IPS-20b (cell line): Measurements from ENCODE around the gene TBX10.
"Not testable (repeated sequence)": the region's sequence is repeated elsewhere in the genome, so short reads cannot be mapped to it uniquely, and the experiment has no call there.

Source experiments
- H3K27ac ChIP-seq: one replicate; pipeline ENCODE4 v1.5.1; 2013; ENCODE audit warnings: low read length
- H3K27me3 ChIP-seq: 2 replicates; pipeline ENCODE4 v1.6.1; 2013; ENCODE audit warnings: mild to moderate bottlenecking, low read length, inconsistent platforms; ENCODE audit not compliant: insufficient read depth
- H3K36me3 ChIP-seq: 2 replicates; pipeline ENCODE4 v1.6.1; 2013; ENCODE audit warnings: low read depth, mild to moderate bottlenecking, inconsistent platforms, low read length, moderate library complexity; ENCODE audit not compliant: insufficient read depth
- H3K4me1 ChIP-seq: 2 replicates; pipeline ENCODE4 v1.6.1; 2013; ENCODE audit warnings: mild to moderate bottlenecking, control low read depth, inconsistent platforms, low read length, moderate library complexity; ENCODE audit not compliant: insufficient read depth
- H3K4me3 ChIP-seq: 2 replicates; pipeline ENCODE4 v1.5.1; 2013; ENCODE audit warnings: mild to moderate bottlenecking, low read length, inconsistent platforms
- H3K9ac ChIP-seq: 2 replicates; pipeline ENCODE4 v1.6.1; 2013; ENCODE audit warnings: low read depth, mild to moderate bottlenecking, inconsistent platforms, low read length, moderate library complexity
- H3K9me3 ChIP-seq: 2 replicates; pipeline ENCODE4 v1.6.1; 2013; ENCODE audit warnings: mild to moderate bottlenecking, low read depth, low read length, inconsistent platforms; ENCODE audit not compliant: insufficient read depth

Gene TBX10

GRCh38 chr11:67640021-67640757, 626 bp upstream of the TBX10 start:
- no peaks in the 10 kb centered on the region; the same call in 1 of the 2 replicates for H3K9me3 ChIP-seq
- H3K4me3 ChIP-seq = no peak overlapping the region
- peaks cover 19% of the 10 kb centered on the region for H3K27me3 ChIP-seq
- H3K36me3 ChIP-seq = no peaks in the 10 kb centered on the region
- H3K27ac ChIP-seq = no peak overlapping the region
- H3K9ac ChIP-seq = no peak overlapping the region
- no peaks in the 10 kb centered on the region for H3K4me1 ChIP-seq

GRCh38 chr11:67638535-67639437, 777 bp downstream of the TBX10 start:
- Histone ChIP-seq H3K36me3 (no peaks in the 10 kb centered on the region), H3K4me3 (no peak overlapping the region), H3K4me1 (no peaks in the 10 kb centered on the region), H3K9ac (no peak overlapping the region), H3K27ac (no peak overlapping the region), H3K9me3 (no peaks in the 10 kb centered on the region; the same call in 1 of the 2 replicates), H3K27me3 (peaks cover 19% of the 10 kb centered on the region)

GRCh38 chr11:67637441-67637840, 2.1 kb downstream of the TBX10 start:
- not testable (repeated sequence) for H3K36me3 ChIP-seq, H3K4me1 ChIP-seq, H3K9me3 ChIP-seq, H3K9ac ChIP-seq, H3K27ac ChIP-seq, H3K4me3 ChIP-seq
- peaks cover 19% of the 10 kb centered on the region for H3K27me3 ChIP-seq

- Histone ChIP-seq H3K36me3 (no peaks in the 10 kb centered on the region), H3K9ac (no peak overlapping the region), H3K9me3 (no peaks in the 10 kb centered on the region; the same call in 1 of the 2 replicates), H3K27ac (no peak overlapping the region), H3K27me3 (peaks cover 19% of the 10 kb centered on the region), H3K4me1 (no peaks in the 10 kb centered on the region), H3K4me3 (no peak overlapping the region)
Measured at GRCh38 chr11:67636962-67637361, 2.6 kb downstream of the TBX10 start.

- Histone ChIP-seq H3K4me3 (no peak overlapping the region), H3K27me3 (peaks cover 9% of the 10 kb centered on the region), H3K36me3 (no peaks in the 10 kb centered on the region), H3K9me3 (no peaks in the 10 kb centered on the region; the same call in 1 of the 2 replicates), H3K9ac (no peak overlapping the region), H3K4me1 (peaks cover 4% of the 10 kb centered on the region; the same call in 1 of the 2 replicates), H3K27ac (no peak overlapping the region)
Measured at GRCh38 chr11:67635231-67635521, 4.4 kb downstream of the TBX10 start.

GRCh38 chr11:67634366-67635230, 5.0 kb downstream of the TBX10 start:
- H3K9ac ChIP-seq = no peak overlapping the region
- peaks cover 4% of the 10 kb centered on the region for H3K27me3 ChIP-seq
- no peaks in the 10 kb centered on the region for H3K36me3 ChIP-seq
- no peak overlapping the region for H3K4me3 ChIP-seq
- no peaks in the 10 kb centered on the region for H3K9me3 ChIP-seq
- H3K27ac ChIP-seq = no peak overlapping the region
- peaks cover 4% of the 10 kb centered on the region; the same call in 1 of the 2 replicates for H3K4me1 ChIP-seq

- no peaks in the 10 kb centered on the region for H3K9me3 ChIP-seq
- H3K4me1 ChIP-seq = peaks cover 4% of the 10 kb centered on the region; the same call in 1 of the 2 replicates
- no peak overlapping the region for H3K9ac ChIP-seq
- no peak overlapping the region for H3K27ac ChIP-seq
- no peaks in the 10 kb centered on the region for H3K36me3 ChIP-seq
- no peaks in the 10 kb centered on the region for H3K27me3 ChIP-seq
- no peak overlapping the region for H3K4me3 ChIP-seq
Measured at GRCh38 chr11:67633758-67634365, 5.7 kb downstream of the TBX10 start.

- Histone ChIP-seq H3K27ac (no peak overlapping the region), H3K9ac (no peak overlapping the region; the same call in 1 of the 2 replicates)
Measured at GRCh38 chr11:67632982-67633755, 6.4 kb downstream of the TBX10 start.

GRCh38 chr11:67632175-67632981, 7.2 kb downstream of the TBX10 start:
- Histone ChIP-seq H3K36me3 (peaks cover 1% of the 10 kb centered on the region; the same call in 1 of the 2 replicates), H3K27me3 (no peaks in the 10 kb centered on the region), H3K4me1 (peaks cover 4% of the 10 kb centered on the region; the same call in 1 of the 2 replicates), H3K27ac (no peak overlapping the region), H3K9me3 (no peaks in the 10 kb centered on the region), H3K4me3 (no peak overlapping the region), H3K9ac (no peak overlapping the region)

More at GRCh38 chr11:67632982-67633755, 6.4 kb downstream of the TBX10 start:
- H3K36me3 ChIP-seq = no peaks in the 10 kb centered on the region
- H3K27me3 ChIP-seq = no peaks in the 10 kb centered on the region
- peaks cover 4% of the 10 kb centered on the region; the same call in 1 of the 2 replicates for H3K4me1 ChIP-seq
- no peaks in the 10 kb centered on the region for H3K9me3 ChIP-seq
- no peak overlapping the region for H3K4me3 ChIP-seq

GRCh38 chr11:67631853-67632174, 7.7 kb downstream of the TBX10 start:
- no peak overlapping the region for H3K4me3 ChIP-seq
- H3K9ac ChIP-seq = no peak overlapping the region
- no peaks in the 10 kb centered on the region for H3K9me3 ChIP-seq
- H3K27me3 ChIP-seq = no peaks in the 10 kb centered on the region
- H3K4me1 ChIP-seq = peaks cover 4% of the 10 kb centered on the region; the same call in 1 of the 2 replicates
- no peak overlapping the region for H3K27ac ChIP-seq
- H3K36me3 ChIP-seq = peaks cover 5% of the 10 kb centered on the region; the same call in 1 of the 2 replicates
